ENCODE results near the gene ZBTB16. TPM values are rescaled to one million over a fixed set of nuclear protein-coding genes. Genes with fewer than 3 reads are reported as not detected.
A peak's percentile ranks its signal among the peaks of the same experiment; 100 is the strongest.

Gene ZBTB16
- total RNA-seq, 1 donor from 2014 or later: 39.4 TPM

DNA sequence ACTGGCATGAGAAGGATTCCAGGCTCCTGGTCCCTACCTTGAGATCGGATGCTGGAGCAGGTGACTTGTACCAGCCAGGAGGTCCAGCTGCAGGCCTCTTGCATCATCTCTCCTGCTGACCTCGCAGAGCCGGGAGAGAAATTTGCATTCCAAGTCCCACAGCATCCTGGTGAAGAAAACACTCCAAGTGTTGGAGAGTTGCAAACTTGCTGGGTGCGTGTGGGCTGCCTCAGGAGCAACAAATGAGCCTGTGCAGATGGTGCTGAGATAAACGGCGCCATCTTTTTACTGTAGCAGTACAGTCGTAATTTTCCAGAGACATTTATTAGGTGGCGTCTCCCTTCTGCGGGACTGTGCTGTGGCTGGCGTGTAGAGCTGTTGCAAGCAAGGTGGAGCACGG lies 32.1 kb upstream of the ZBTB16 start:
- Mint-ChIP-seq H3K9me3 (no peaks in the 10 kb centered on the region), H3K36me3 (ENCODE audit: low read depth) (no peaks in the 10 kb centered on the region), H3K4me1 (no peaks in the 10 kb centered on the region), H3K4me3 (no peak overlapping the region), H3K27me3 (ENCODE audit: low read depth) (no peaks in the 10 kb centered on the region), H3K27ac (ENCODE audit: unreplicated experiment) (no peak overlapping the region)
- no peak for TF ChIP-seq CTCF (conservative IDR thresholded peaks at IDR 0.05)
- no peak for DNase-seq (ENCODE audit: low read depth, low spot score)

GRCh38 chr11:114027926-114028325 lies 31.6 kb upstream of the ZBTB16 start:
- H3K4me3 Mint-ChIP-seq: no peak overlapping the region
- no peaks in the 10 kb centered on the region for H3K4me1 Mint-ChIP-seq
- no peak for DNase-seq (ENCODE audit: low read depth, low spot score)
- no peaks in the 10 kb centered on the region for H3K36me3 Mint-ChIP-seq (ENCODE audit: low read depth)
- H3K27ac Mint-ChIP-seq (ENCODE audit: unreplicated experiment): no peak overlapping the region
- TF ChIP-seq CTCF (conservative IDR thresholded peaks at IDR 0.05): no peak
- no peaks in the 10 kb centered on the region for H3K9me3 Mint-ChIP-seq
- no peaks in the 10 kb centered on the region for H3K27me3 Mint-ChIP-seq (ENCODE audit: low read depth)

- Mint-ChIP-seq H3K36me3 (ENCODE audit: low read depth) (no peaks in the 10 kb centered on the region), H3K9me3 (no peaks in the 10 kb centered on the region), H3K4me1 (peaks cover 14% of the 10 kb centered on the region), H3K27me3 (ENCODE audit: low read depth) (no peaks in the 10 kb centered on the region), H3K4me3 (no peak overlapping the region), H3K27ac (ENCODE audit: unreplicated experiment) (no peak overlapping the region)
- no peak for DNase-seq (ENCODE audit: low read depth, low spot score)
- TF ChIP-seq CTCF (conservative IDR thresholded peaks at IDR 0.05): no peak
Measured at GRCh38 chr11:114031246-114031966, 28.1 kb upstream of the ZBTB16 start.

GRCh38 chr11:114031967-114032320 lies 27.6 kb upstream of the ZBTB16 start:
- no peaks in the 10 kb centered on the region for H3K36me3 Mint-ChIP-seq (ENCODE audit: low read depth)

DNA sequence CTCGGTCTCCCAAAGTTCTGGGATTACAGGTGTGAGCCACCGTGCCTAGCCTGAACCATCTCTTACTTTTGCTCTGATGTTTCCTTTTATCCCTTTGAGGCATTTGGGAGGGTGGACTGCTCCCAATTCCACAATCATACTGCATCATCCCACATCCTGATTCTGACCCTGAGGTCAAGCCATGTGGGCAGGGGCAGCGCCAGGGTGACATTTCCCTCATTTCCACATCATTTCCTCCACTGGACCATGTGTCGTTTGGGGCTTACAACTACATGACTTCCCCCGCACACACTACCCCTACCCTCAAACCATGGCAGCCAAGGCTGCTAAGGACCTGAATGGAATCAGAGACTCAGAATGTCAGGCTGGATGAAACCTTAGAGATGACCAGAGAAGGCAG lies 26.4 kb upstream of the ZBTB16 start:
- Mint-ChIP-seq H3K4me3 (no peak overlapping the region), H3K9me3 (no peaks in the 10 kb centered on the region), H3K4me1 (peaks cover 27% of the 10 kb centered on the region), H3K27me3 (ENCODE audit: low read depth) (no peaks in the 10 kb centered on the region), H3K27ac (ENCODE audit: unreplicated experiment) (peak overlapping the region; percentile 58), H3K36me3 (ENCODE audit: low read depth) (no peaks in the 10 kb centered on the region)
- no peak for DNase-seq (ENCODE audit: low read depth, low spot score)
- no peak for TF ChIP-seq CTCF (conservative IDR thresholded peaks at IDR 0.05)

More at GRCh38 chr11:114031967-114032320, 27.6 kb upstream of the ZBTB16 start:
- H3K27me3 Mint-ChIP-seq (ENCODE audit: low read depth): no peaks in the 10 kb centered on the region
- H3K27ac Mint-ChIP-seq (ENCODE audit: unreplicated experiment): no peak overlapping the region
- no peaks in the 10 kb centered on the region for H3K9me3 Mint-ChIP-seq
- no peak for DNase-seq (ENCODE audit: low read depth, low spot score)
- no peak for TF ChIP-seq CTCF (conservative IDR thresholded peaks at IDR 0.05)
- no peak overlapping the region for H3K4me3 Mint-ChIP-seq
- peaks cover 19% of the 10 kb centered on the region for H3K4me1 Mint-ChIP-seq
